Thyroid gland (tissue), 4 donors: ENCODE results near the gene PFKFB2.

Experiments used
- POLR2A ChIP-seq, 2 donors: fragments of 450-650 bp; IDR thresholded peaks; one replicate each; pipeline ENCODE4 v1.6.1; 2017; ENCODE audit warnings: antibody characterized with exemption in 2 of 2, mild to moderate bottlenecking in 2 of 2, moderate library complexity in 1 of 2
- TF ChIP-seq, protein P1 (sequence below), 6 experiments: fragments of 200-600 bp in 3 of 6; fragments of 450-650 bp in 3 of 6; sonication (generic) in 3 of 6; IDR thresholded peaks; one replicate each; pipeline ENCODE4 v1.5.1; 2016 to 2019; ENCODE audit warnings: antibody characterized with exemption in 6 of 6, mild to moderate bottlenecking in 2 of 6, inconsistent platforms in 1 of 6, moderate library complexity in 1 of 6

DNA sequence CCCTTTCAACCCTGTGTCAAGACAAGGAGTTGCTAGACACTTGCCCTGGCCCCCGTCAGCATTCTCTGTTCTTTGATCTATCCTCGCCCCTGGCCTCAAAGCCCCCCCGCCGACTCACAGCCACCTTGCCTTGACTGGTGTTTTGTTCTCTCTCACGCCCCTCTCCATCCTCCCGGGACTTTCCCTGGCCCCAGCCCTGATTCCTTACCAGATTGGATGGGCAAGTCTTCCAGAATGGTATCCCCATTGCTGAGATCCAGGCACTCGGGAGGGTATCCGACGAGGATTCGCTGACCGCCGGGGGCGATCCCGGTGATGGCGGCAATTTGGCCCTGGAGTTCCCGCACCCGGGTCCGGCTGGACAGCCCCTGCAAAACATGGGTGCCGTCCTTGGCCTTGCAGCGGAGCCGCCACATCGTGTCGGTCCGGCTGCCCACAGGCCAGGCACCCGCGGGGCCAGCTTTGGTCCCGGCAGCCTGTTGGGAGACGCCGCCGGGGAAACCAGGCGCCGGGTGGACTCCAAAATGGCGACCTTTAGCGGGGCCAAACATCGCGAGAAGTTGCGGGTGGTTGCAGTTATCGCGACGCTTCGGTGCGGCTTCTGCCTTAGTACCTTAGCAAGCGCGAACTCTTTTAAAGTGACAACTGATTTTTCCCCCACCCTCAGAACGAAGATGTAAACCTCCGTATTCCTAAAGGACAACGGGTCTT lies 2.4 kb upstream of the PFKFB2 start:
- TF ChIP-seq, protein P1, sequence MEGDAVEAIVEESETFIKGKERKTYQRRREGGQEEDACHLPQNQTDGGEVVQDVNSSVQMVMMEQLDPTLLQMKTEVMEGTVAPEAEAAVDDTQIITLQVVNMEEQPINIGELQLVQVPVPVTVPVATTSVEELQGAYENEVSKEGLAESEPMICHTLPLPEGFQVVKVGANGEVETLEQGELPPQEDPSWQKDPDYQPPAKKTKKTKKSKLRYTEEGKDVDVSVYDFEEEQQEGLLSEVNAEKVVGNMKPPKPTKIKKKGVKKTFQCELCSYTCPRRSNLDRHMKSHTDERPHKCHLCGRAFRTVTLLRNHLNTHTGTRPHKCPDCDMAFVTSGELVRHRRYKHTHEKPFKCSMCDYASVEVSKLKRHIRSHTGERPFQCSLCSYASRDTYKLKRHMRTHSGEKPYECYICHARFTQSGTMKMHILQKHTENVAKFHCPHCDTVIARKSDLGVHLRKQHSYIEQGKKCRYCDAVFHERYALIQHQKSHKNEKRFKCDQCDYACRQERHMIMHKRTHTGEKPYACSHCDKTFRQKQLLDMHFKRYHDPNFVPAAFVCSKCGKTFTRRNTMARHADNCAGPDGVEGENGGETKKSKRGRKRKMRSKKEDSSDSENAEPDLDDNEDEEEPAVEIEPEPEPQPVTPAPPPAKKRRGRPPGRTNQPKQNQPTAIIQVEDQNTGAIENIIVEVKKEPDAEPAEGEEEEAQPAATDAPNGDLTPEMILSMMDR (IDR thresholded peaks at IDR 0.05): no peak
- peak; percentile 26 to 89 for TF ChIP-seq POLR2A (IDR thresholded peaks at IDR 0.05)
